ENCODE data around the gene FKBP2.

Gene FKBP2

GRCh38 chr11:64278576-64279190 lies 37.8 kb downstream of the FKBP2 start:
- Histone ChIP-seq H3K4me3 (replicated peaks; ENCODE audit: insufficient read depth, low read length) (no peak overlapping the region), H3K27me3 (ENCODE audit: insufficient read depth, poor library complexity, severe bottlenecking) (no peaks in the 10 kb centered on the region), H3K27ac (replicated peaks) (no peak overlapping the region)
- no peak for TF ChIP-seq CTCF (IDR thresholded peaks at IDR 0.05; ENCODE audit: insufficient read depth, low read length)
- no peak for TF ChIP-seq REST (IDR thresholded peaks at IDR 0.05; ENCODE audit: insufficient replicate concordance, low read depth)
- TF ChIP-seq GABPA (IDR thresholded peaks at IDR 0.05; ENCODE audit: low read depth) = no peak
- TF ChIP-seq SPI1 (IDR thresholded peaks at IDR 0.05; ENCODE audit: borderline replicate concordance, low read depth) = no peak
- TF ChIP-seq POLR2AphosphoS5 (IDR thresholded peaks at IDR 0.05; ENCODE audit: low read depth) = no peak
- DNase-seq (ENCODE audit: low read depth in 1 of 2, low spot score in 1 of 2) = no peak

- H3K27me3 ChIP-seq (ENCODE audit: insufficient read depth, poor library complexity, severe bottlenecking) = no peaks in the 10 kb centered on the region
- no peak overlapping the region for H3K27ac ChIP-seq (replicated peaks)
- DNase-seq (ENCODE audit: low read depth in 1 of 2, low spot score in 1 of 2) = no peak
- TF ChIP-seq CTCF (IDR thresholded peaks at IDR 0.05; ENCODE audit: insufficient read depth, low read length) = no peak
- TF ChIP-seq SPI1 (IDR thresholded peaks at IDR 0.05; ENCODE audit: borderline replicate concordance, low read depth) = no peak
- TF ChIP-seq REST (IDR thresholded peaks at IDR 0.05; ENCODE audit: insufficient replicate concordance, low read depth) = no peak
- no peak for TF ChIP-seq POLR2AphosphoS5 (IDR thresholded peaks at IDR 0.05; ENCODE audit: low read depth)
- no peak for TF ChIP-seq GABPA (IDR thresholded peaks at IDR 0.05; ENCODE audit: low read depth)
- no peak overlapping the region for H3K4me3 ChIP-seq (replicated peaks; ENCODE audit: insufficient read depth, low read length)
Measured at GRCh38 chr11:64281957-64282770, 41.3 kb downstream of the FKBP2 start.

- no peak overlapping the region for H3K27ac ChIP-seq (replicated peaks)
- TF ChIP-seq GABPA (IDR thresholded peaks at IDR 0.05; ENCODE audit: low read depth) = no peak
- TF ChIP-seq POLR2AphosphoS5 (IDR thresholded peaks at IDR 0.05; ENCODE audit: low read depth) = no peak
- TF ChIP-seq REST (IDR thresholded peaks at IDR 0.05; ENCODE audit: insufficient replicate concordance, low read depth) = no peak
- TF ChIP-seq CTCF (IDR thresholded peaks at IDR 0.05; ENCODE audit: insufficient read depth, low read length) = no peak
- no peak for TF ChIP-seq SPI1 (IDR thresholded peaks at IDR 0.05; ENCODE audit: borderline replicate concordance, low read depth)
- no peak for DNase-seq (ENCODE audit: low read depth in 1 of 2, low spot score in 1 of 2)
- no peaks in the 10 kb centered on the region for H3K27me3 ChIP-seq (ENCODE audit: insufficient read depth, poor library complexity, severe bottlenecking)
- no peak overlapping the region for H3K4me3 ChIP-seq (replicated peaks; ENCODE audit: insufficient read depth, low read length)
Measured at GRCh38 chr11:64283092-64283491, 42.2 kb downstream of the FKBP2 start.
